NB4 (cell line): ENCODE data around the gene PUM1.

Source experiments
- MYC ChIP-seq: IDR thresholded peaks from 2 replicates; pipeline ENCODE4 v1.6.1; 2011; ENCODE audit warnings: low read depth, low read length
- POLR2A ChIP-seq: IDR thresholded peaks from 2 replicates; pipeline ENCODE4 v1.6.1; 2011; ENCODE audit warnings: mild to moderate bottlenecking; ENCODE audit not compliant: insufficient read length; ENCODE audit errors: extremely low read depth
- TF ChIP-seq, protein P1 (sequence below): IDR thresholded peaks from one replicate; pipeline ENCODE4 v1.5.1; 2012; ENCODE audit warnings: low read depth, low read length
- TF ChIP-seq, protein P2 (sequence below): IDR thresholded peaks from 2 replicates; pipeline ENCODE4 v1.6.1; 2011; ENCODE audit warnings: low read depth, low read length

DNA sequence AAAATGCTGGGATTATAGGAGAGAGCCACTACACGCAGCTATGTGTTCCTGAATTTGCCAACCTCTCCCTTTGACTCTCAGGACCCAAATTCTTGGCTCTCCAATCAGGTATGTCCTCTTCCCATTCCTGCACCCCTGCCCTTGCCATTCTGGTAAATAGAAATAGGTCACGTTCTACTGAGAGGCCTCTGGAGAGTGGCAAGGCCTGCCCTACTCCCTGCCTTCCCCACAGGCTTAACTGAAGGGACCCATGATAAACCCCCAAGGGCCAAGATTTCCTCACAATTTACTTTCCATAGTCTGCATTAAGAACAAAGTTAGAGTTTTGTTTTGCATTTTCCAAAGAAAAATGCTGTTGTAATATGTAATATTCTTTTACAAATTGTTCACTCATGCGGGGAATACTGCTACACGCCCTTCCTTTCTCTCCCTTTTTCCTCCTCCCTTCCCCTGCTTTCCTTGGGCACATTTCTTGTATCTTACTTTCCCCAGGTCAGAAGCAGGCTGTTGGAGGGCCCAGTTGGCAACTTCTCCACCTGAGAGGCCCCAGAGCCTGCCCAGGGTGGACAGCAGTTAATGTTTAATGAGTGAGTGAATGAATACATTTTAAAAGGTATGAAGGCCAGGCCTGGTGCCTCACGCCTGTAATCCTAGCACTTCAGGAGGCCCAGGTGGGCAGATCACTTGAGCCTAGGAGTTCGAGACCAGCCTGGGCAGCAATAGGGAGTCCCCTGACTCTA is 33.9 kb upstream of the PUM1 start:
- TF ChIP-seq, protein P1, sequence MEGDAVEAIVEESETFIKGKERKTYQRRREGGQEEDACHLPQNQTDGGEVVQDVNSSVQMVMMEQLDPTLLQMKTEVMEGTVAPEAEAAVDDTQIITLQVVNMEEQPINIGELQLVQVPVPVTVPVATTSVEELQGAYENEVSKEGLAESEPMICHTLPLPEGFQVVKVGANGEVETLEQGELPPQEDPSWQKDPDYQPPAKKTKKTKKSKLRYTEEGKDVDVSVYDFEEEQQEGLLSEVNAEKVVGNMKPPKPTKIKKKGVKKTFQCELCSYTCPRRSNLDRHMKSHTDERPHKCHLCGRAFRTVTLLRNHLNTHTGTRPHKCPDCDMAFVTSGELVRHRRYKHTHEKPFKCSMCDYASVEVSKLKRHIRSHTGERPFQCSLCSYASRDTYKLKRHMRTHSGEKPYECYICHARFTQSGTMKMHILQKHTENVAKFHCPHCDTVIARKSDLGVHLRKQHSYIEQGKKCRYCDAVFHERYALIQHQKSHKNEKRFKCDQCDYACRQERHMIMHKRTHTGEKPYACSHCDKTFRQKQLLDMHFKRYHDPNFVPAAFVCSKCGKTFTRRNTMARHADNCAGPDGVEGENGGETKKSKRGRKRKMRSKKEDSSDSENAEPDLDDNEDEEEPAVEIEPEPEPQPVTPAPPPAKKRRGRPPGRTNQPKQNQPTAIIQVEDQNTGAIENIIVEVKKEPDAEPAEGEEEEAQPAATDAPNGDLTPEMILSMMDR: no peak
- TF ChIP-seq POLR2A (no peak), MYC (no peak)
- TF ChIP-seq, protein P2, sequence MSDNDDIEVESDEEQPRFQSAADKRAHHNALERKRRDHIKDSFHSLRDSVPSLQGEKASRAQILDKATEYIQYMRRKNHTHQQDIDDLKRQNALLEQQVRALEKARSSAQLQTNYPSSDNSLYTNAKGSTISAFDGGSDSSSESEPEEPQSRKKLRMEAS: no peak
